ENCODE results near the gene PPARG.

Gene PPARG

DNA sequence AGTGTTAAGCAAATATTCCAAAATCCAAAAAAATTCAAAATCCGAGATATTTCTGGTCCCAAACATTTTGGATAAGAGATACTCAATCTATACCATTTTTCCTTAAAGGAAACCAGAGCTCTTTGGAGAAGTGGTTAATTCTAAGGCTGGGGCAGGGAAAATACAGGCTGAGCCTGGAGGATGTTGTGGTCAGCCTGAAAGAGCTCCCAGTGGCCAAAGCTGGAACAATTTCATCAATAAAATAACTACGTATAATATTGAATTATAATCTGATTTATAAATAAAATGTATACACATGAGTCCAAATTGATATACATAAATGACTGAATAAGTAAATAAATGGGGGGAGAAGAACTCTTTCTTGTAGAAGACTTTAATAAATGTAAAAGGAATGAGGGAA is 24.6 kb downstream of the PPARG start:
- no peak for DNase-seq

DNA sequence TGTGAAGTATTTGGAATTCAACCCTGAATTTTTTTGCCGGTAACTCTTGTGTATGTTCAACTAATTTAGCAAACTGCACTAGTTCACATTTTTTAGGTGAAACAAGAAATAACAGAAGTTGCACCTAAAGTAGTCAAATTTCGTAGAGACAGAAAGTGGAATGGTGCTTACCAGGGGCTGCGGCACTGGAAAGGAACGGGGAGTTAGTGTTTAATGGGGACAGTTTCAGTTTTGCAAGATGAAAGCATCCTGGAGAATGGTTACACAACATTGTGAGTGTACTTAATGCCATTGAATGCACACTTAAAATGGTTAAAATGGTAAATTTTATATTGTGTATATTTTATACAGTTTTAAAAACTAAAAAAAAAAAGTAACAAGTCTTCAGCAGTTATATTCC is 27.4 kb downstream of the PPARG start:
- DNase-seq, result no peak

DNA sequence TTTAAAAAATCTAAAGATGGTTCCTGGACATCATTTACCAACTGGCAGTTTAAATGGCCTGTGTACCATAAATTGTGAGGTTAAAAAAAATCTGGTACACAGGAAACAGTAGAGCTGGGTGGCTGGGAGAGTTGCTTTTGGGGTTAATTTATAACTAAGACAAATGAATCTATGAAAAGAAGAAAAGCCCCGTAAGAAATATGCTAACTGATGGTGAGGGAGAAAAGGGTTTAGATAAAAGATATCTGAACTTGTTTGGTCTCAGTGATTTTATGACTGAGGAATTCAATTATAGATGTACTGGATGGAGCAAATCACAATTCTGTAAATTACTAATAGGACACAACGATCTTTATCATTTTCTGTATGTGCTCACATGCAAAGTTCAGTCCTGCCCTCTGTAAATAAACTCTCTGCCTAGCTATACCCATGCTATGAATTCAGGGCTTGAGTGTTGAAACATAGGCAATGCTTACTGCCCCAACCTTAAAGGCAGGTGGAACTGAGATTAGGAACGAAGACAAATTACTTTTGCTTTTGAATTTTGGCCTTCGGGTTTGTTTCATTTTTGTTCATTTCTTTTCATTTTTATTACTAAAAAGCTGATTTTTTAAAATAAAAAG is 28.0 kb downstream of the PPARG start:
- DNase-seq, result no peak

DNA sequence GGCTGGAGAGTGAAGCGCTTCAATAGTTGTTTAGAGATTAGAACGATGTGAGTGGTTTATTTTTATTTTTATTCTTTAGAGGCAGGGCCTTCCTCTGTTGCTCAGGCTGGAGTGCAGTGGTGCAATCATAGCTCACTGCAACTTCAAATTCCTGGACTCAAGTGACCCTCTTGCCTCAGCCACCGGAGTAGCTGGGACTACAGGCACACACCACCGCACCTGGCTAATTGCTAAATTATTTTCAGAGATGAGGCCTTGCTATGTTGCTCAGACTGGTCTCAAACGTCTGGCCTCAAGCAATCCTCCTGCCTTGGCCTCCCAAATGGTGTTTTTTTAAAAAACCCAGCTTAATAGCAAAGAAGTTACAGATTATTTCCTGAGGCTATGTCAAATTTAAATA is 29.0 kb downstream of the PPARG start:
- no peak for DNase-seq

DNA sequence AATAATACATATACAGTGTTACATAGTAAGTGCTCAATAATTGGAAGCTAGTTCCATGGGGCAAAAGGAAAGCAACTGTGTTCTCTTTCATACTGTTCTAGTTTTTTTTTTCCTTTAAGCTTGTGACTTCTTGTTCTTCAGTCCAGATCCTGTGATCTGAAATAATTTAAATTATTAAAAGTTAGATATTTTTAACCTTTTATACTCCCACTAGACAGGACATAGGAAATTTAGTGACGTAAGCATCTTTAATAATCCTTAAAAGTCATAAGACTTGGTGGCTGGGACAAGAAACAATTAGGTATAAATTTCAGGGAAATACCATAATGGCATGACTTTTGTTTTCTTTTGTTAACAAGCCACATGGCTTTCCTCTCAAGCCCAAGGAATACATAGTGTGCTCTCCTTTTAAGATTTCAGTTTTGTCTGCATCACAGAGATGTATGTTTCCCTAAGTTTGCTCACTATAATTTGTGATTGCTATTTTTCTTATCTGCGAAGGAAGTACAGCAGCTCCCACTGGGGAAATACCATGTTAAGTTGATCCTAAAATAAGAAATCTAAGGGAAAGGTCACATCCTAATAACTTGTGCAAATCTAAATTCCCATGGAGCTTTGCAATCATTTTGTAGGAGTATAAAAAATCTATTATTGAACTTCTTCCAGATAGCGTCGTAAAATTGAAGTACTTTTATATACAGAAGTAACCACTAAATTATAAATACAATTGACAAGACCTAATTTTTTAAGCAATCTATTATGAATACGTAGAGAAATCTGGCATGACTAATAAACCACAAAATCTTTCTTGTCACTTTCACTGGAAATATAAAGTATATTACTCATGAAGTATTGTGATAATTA is 30.1 kb downstream of the PPARG start:
- DNase-seq, result no peak

DNA sequence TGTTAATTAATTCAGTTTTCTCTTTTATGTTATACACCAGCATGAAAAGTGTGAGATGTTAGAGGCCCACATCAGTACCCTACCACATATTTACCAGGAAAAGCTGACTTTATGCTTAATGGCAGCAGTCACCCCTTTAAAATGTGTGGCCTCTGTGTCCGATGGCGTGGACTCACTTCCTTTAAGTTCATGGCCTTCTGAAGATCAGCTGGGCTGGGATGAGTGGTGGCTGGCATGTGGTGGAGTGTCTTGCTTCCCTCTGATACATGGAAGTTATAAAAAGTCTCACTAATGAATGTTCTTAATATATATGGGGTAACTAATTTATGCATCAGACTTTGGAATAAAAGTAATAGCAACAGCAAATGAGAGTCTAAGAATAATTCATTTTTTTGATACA is 32.1 kb downstream of the PPARG start:
- DNase-seq, result no peak

DNA sequence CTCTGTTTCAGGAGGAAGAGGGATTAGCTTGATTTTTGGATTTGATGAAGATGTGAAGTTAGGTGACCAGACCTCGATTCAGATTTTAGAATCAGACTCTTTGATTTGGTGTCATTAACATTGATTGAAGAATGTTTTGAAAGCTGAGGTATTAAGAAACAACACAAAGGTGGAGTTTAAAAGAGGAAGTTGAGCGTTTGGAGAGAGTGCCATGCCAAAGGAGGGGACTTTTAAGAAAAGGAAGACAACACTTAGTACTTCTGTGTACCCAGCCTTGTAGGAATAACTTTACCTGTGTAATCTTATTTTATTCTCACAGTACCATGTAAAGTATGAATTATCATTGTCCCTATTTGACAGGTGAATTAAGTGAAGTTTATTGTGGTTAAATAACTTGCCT is 34.4 kb downstream of the PPARG start:
- no peak for DNase-seq

DNA sequence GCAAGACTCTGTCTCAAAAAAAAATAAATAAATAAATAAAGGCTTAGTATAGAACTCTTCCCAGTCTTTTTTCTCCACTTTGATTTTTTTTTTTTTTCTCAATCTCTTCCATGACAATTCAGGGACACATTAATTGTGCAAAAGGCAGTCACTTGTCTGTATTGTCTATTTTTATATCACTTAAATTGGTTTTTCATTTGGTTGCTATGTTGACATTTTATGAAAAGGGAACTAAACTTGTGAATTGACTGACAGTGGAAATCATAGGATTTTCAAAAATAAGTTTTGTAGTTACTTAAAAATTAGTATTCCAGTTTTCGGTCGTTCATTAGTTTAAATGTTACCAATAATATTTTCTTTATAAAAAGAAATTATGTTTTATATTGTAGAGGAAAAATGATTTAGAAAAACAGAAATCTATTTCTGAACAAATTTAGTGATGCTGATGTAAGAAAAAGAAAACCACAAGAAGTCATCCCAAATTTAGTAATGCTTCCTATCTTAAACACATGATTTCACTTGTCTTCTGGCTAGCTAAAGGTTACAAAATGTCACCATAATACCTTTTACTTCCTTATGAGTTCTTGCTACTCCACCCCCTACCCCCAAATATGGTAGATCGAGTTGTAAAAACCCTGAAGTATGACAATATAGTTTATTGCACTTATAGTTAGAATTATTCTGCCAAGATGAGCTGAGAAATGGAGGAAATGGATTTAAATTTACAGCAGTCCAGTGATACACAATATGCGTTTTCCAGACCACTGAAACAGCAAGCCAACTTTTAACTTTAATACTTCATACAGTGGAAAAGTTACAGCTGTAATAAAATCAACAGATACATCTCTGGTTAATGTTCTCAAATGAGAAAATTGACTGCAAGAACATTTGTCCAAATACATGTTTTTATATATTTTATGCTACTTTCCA is 37.0 kb downstream of the PPARG start:
- DNase-seq, result no peak

DNA sequence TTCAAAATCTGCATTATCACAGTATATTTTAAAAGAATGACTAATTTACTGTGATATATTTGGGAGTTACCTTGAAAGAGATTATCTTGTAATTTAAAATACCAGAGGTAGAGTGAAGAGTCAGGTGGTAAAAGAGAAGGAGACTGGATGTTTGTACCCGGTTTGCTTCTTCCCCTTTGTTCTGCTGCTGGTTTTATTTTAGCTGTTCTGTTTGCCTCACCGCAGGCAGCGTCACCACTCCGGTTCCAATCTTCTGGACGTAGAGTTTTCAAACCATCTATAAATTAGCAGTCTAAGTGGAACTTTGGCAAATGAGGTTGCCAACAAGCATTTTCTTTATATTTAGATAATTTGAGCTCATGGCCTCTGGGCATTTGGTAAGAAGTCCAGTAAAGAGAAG is 38.2 kb downstream of the PPARG start:
- no peak for DNase-seq

DNA sequence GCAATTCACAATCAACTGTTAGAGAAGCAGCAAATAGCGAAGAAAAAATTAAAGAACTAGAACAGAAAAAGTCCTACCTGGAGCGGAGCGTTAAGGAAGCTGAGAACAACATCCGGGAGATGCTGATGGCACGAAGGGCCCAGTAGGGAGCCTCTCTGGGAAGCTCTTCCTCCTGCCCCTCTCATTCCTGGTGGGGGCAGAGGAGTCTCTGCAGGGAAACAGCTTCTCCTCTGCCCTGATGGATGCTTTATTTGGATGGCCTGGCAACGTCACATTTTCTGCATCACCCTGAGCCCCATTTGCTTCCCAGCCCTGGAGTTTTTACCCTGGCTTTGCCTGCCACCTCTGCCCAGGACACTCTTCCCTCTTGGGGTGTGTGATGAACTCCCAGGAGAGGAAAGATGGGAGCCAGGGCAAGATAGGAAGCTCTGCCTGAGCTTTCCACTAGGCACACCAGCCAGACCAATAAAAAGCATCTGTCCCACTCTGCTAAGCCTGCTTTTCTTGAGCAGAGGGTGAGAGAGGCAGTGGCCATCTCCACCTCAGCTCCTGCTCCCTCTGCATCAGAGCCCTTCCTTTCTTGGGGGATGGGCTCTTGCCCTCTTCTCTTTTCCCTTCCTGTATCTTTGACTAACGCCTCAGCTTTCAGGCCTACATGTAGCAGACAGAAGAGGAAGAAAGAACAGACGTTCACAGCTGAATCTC is 39.4 kb downstream of the PPARG start:
- DNase-seq, result no peak

DNA sequence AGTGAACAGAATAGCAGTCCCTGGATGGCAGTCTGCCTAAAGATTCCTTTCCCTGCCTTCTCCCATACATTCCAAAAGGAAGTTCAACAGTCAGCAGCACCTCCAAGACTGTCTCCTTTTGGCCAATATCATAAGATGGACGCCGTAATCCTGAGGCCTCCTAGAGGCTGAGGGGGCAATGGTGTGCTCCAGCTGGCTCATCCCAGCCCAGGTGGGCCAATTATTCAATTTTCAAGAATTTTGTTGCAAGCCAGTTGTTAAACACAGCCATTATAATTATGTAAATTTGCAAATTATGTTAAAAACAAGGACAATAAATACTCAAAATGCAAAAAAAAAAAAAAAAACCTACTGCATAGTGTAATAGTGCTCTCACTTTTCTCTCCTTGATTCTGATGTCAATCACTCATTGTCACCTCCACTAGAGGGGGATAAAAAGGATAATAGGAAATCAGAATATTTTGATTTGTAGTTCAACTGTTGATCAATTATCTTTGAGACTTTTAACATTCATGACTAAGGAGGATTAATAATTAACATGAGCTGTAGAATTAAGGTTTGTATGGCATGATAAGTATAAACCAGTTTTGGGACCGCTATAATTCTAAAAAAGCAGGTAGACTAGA is 40.1 kb downstream of the PPARG start:
- DNase-seq, result no peak

DNA sequence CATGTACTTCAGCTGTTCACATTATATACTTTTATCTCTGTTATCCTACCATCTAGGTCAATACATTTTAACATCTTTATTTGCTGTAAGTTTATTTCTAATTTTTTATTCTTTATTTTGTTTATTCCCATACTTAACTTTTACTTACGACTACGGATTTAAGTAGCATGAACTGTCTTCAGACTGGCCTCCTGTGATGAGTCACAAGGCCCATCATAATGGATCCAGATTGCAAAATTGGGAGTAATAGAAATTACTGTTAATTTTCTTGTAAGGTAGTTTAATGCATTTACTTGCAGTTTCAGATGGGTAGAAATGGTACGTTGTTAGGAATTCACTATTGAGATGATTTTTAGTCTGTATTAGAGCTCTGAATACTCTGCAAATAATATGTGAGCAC is 45.9 kb downstream of the PPARG start:
- no peak for DNase-seq

DNA sequence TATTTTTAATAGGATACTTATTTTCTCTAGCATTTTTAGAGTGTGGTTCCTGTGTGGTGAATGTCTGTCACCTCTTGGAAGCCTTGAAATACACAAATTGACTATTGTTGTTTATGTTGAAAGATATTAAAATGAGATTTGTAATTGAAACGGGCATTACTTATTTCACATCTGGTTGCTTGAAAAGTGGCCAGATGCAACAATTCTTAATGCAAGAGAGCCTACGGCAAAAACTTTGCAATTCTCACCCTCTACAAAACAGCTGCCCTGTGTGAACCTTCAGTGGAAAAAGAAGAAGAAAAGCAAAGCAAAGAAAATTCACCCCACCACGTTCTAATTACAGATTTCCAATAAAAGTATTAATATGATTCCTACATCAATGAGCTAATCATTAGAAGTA is 46.6 kb downstream of the PPARG start:
- DNase-seq, result no peak

DNA sequence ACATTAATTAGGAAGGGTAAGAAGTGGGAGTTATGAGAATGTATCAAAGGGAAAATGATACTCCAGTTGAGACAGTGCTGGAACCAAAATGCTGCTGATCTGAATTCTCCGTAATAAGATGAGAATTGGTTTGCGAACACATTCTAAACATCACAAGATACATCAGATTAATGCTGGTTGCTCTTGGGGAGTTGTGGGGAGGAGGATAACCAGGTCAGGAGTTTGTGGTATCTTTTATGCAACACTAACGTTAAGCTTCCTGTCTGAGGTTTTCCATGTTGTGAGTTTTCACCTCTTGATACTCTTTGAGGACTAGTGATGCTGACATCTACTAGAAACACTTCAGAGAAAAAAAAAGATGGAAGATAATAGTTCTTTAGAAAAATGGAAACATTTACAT is 47.2 kb downstream of the PPARG start:
- no peak for DNase-seq

DNA sequence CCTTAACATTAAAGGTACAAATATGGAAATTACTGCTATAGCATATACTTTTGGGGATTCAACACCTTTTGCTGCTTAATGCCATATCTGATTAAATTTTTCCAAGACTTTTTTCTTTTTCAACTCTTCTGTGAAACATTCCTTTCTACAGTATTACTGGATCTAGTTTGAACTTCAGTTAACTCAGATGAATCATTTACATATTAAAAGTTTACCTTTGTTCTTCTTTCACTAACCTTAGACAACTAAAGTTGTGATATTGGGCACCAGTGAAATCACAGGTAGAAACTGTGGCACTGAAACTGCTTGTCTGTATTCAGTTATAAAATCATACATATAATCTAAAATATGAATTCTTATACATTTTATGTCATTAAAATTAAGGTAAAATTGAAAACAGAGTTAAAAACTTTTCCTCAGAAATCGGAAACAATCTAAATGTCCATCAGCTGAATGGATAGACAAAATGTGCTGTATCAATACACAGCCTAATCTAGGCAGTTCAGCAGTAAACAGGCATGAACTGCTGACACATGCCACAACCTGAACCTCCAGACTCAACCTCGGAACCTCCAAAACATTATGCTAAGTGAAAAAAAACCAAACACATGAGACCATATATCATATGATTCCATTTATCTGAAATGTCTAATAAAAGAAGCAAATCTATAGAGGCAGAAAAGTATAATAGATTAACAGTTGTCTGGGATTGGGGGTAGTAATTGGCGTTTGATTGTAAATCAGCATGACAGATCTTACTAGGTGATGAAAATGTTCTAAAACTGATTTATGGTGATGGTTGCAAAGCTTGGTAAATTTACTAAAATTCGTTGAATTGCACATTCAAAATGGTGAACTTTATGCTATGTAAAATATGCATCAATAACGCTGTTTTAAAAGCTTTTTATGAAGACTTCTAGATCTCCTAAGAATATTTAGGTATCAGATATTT is 50.0 kb downstream of the PPARG start:
- DNase-seq, result no peak

DNA sequence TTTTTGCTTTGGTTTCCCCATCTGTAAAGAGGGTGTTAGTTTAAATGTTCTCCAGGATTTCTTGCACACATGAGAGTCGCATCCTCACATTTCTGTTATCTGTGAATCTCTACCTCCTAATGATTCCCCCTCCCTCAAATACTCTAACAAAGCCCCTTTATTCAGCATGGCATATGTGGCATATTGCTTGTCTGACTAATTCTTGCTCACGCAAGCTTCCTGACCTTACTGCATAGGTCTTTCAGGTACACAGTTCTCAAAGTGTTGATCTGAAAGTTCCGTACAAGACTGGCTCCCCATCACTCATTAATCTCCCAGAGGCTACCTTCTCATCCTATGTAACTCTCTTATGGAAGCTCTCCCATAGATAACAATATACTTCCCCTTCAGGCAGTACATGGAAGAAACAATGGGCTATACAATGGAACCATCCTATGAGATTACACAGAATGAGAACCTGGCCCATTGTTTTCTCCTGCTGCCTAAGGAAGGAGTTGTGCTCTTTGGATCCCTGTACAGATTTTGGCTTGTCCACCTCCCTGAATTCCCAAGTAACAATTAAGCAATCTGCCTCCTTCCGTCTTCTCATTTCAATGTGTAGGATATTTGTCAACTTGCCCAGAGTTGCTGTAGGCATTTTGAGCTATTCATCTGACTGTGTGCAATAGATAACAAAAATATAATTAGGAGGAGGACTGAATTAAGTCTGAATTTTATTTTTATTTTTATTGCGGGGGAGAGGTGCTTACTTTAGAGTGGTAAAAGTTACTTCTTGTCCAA is 51.0 kb downstream of the PPARG start:
- no peak for DNase-seq

DNA sequence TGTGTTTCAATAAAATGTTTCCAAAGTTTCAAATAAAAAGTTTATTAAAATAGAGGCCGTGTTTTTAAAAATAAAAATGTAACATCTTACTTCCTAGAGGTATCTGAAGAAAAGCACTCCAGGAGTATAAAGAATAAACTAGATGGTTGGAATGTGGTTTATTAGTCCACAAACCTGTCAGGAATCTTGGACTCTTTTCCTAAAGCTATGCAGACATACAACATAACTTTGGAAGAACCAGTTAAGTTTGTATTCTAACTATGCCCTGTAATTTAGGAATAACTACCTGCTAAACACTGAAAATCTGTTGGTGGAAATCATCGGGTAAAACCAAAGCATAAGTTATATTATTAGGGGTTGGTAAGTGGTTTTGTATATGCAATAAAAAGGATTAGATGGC is 51.6 kb downstream of the PPARG start:
- DNase-seq, result no peak

DNA sequence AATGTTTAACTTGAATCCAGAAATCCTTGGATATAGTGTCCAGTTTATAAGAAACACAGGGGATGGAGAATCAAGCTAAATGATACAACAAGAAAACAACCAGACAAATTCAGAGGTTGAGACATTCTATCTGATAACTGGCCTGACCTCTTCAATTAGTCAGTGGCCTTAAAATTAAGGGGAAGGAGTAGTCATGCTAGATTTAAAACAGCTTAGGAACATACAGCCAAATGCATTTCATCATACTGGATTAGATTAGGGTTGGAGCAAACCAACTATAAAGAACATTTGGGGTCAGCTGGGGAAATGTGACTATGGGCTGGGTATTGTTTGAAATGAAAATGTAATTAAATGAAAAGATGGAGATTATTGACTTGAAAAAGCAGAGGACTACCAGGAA is 53.3 kb downstream of the PPARG start:
- no peak for DNase-seq

DNA sequence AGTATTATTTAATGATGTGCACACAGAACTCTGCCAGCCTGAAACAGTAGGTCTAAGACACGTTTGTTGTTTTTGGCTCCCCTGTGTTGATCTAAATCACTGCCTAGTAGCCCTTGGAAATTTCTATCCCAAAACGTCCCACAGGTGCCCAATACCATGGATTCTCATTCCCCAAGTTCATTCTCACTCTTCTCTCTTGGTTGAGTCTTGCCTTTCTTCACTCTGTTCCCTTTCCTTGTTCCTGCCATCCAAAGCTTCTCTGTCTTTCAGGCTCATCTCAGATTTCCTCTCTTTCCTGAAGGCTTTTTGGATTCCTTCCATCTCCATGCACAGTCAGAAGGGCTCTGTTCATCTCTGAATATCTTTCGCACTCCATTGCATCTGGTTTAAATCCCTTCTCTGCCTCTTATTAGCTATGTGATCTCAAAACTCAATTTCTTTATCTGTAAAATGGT is 54.2 kb downstream of the PPARG start:
- DNase-seq, result no peak

DNA sequence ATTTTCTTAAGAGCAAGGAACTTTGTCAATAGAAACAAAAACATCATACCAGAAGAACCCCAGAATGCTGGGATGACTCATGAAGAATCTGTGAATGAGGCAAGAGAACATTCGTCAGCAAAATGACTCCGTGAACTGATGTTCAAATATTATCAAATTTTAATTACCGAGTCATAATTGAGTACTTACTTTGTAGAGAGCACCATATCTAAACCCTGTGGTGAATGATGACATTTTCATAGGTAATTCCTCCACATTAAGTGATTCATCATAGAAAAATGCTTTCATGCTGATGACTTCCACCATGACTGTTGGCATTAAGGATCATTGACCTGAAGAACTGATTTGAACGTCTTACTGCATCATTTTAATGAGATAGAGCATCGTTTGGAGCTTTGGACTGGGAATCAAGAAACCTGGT is 56.3 kb downstream of the PPARG start:
- no peak for DNase-seq

Data from NCI-H69 (cell line).